Keratinocyte (primary cell): ENCODE measurements around the gene CCDC144A.
"Not testable (repeated sequence)": the region's sequence is repeated elsewhere in the genome, so short reads cannot be mapped to it uniquely, and the experiment has no call there.

Experiments used
- EZH2 ChIP-seq: IDR thresholded peaks from one replicate; pipeline ENCODE4 v1.6.1; 2012; ENCODE audit warnings: inconsistent platforms, mild to moderate bottlenecking, low read length, moderate library complexity
- TF ChIP-seq, protein P1 (sequence below), 3 experiments: IDR thresholded peaks in 1 of 3; conservative IDR thresholded peaks in 1 of 3; optimal IDR thresholded peaks in 1 of 3; 2 replicates in 2 of 3; 3 replicates in 1 of 3; pipeline versions ENCODE3 to v1.5.1; 2011; ENCODE audit warnings: low read length in 3 of 3, mild to moderate bottlenecking in 3 of 3, moderate library complexity in 2 of 3, control low read depth in 1 of 3, inconsistent platforms in 1 of 3; ENCODE audit not compliant: insufficient read depth in 2 of 3; ENCODE audit errors: extremely low read depth in 1 of 3

GRCh38 chr17:16789622-16790021 lies 99.6 kb downstream of the CCDC144A start:
- TF ChIP-seq, protein P1, sequence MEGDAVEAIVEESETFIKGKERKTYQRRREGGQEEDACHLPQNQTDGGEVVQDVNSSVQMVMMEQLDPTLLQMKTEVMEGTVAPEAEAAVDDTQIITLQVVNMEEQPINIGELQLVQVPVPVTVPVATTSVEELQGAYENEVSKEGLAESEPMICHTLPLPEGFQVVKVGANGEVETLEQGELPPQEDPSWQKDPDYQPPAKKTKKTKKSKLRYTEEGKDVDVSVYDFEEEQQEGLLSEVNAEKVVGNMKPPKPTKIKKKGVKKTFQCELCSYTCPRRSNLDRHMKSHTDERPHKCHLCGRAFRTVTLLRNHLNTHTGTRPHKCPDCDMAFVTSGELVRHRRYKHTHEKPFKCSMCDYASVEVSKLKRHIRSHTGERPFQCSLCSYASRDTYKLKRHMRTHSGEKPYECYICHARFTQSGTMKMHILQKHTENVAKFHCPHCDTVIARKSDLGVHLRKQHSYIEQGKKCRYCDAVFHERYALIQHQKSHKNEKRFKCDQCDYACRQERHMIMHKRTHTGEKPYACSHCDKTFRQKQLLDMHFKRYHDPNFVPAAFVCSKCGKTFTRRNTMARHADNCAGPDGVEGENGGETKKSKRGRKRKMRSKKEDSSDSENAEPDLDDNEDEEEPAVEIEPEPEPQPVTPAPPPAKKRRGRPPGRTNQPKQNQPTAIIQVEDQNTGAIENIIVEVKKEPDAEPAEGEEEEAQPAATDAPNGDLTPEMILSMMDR (optimal IDR thresholded peaks at IDR 0.05 in 1 of 3, IDR thresholded peaks at IDR 0.05 in 1 of 3, conservative IDR thresholded peaks at IDR 0.05 in 1 of 3; ENCODE audit: extremely low read depth in 1 of 3, insufficient read depth in 2 of 3, low read length in 3 of 3) = not testable (repeated sequence)
- not testable (repeated sequence) for TF ChIP-seq EZH2
